HG03159 (cell line): ENCODE measurements around the gene TXNRD3.
"Not testable (repeated sequence)": the region's sequence is repeated elsewhere in the genome, so short reads cannot be mapped to it uniquely, and the experiment has no call there.

ENCODE experiments used
- ATAC-seq: cut with Tn5 transposase; IDR thresholded peaks from one replicate; pipeline ENCODE4 v1.9.1; 2021; ENCODE audit warnings: mild to moderate bottlenecking, moderate library complexity; ENCODE audit not compliant: unreplicated experiment

Gene TXNRD3

DNA sequence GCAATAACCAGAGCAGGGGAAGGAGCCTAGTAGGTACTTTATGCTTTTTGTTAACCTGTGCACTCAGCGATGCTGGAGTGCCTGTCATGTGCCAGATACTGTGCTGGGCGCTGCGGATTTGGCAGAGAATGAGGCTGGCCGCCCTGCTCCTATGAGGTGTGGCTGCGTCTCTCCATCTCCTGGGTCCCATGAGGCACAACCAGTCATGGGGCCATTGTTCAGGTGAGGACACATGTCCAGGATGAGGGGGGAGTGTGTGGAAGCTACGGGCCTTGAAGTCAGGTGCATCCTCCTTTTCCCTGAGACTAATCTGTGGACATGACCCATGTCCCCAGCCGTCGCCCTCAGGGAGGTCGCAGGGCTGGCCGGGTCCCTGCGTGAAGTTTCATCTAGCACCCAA is 963 bp upstream of the TXNRD3 start:
- no peak for ATAC-seq

DNA sequence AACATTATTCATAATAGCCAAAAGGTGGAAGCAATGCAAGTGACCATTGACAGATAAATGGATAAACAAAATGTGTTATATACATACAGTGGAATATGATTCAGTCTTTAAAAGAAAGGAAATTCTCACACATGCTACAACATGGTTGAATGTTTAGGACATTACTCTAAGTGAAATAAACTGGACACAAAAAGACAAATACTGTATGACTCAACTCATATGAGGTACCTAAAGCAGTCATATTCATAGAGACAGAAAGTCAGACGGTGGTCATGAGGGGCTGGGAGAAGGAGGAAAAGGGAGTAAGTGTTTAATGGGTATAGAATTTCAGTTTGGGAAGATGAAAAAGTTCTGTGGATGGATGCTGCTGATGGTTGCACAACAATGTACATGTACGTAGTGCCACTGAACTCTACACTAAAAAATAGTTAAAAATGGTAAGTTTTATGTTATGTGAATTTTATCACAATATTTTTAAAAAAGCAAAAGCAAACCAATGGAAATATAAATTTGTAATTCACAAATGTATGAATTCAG is 5.3 kb downstream of the TXNRD3 start:
- ATAC-seq = no peak

DNA sequence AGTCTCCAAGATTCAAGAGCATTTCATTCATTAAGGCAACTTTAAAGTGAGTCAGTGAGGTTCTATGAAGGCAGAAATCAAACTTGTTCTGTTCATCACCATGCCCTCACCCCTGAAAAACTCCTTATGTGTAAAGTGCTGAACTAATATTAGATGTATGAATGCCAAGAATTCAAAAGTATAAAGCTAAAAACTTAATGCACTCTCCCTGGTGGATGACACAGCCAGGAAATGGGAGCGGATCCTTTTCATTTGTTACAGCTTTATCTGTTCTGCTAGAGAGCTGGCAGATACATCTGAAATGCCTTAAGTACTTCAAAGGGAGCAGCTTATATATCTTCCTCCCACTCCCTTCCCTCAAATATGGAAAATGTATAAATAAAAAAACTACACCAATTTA is 8.2 kb downstream of the TXNRD3 start:
- no peak for ATAC-seq

DNA sequence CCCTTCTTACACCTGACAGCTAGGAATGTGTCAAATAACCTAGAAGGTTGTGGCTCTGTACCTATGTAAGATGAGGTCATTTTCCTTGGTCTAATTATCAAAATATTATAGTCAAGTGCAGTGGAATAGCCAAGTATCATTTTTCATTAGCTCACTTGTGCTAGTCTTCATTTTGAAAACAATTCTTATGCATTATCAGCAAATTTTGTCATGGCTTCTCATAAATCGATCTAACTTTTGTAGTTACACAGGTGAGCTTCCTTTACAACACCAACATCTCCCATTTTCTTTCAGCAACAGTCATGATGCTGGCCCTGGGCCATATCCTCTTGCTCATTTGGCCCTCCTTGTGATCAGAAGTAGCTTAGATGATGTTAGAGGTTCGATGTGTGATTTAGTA is 10.3 kb downstream of the TXNRD3 start:
- ATAC-seq = no peak

DNA sequence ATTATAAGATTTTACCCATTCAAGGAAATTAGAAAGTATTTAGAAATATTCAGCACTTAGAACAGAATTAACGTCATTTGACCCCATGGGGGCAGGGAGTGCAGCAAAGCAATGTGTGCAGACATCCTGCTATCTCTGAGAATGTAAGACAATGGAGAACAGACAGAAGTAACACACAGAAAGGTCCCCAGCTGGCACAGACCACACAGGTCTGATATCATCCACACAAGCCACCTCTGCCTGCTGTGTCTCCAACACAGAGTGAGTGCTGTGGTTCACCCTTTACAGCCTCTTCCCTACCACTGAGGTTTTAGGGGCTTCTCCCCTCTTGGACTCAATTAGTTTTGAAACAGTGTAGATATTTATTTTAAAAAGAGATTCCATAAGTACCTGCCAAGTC is 16.1 kb downstream of the TXNRD3 start:
- no peak for ATAC-seq

DNA sequence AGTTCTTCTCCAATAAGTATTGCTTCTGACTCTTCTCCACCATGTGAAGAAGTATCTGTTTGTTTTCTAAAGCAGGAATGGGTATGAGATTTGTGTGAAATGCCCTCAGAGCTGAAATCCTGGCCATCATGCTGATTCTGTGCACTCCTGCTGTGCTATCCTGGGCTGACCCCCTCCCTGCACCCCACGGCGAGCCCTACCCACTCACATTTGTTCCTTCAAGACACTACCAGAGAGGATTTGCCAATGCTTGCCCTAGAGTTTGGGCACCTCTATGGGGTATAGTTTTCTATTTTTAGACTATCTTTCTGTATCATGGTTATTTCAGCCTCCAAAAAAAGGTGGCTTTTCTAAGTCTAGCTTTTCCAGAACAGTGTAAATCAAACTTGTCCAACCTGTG is 18.5 kb downstream of the TXNRD3 start:
- no peak for ATAC-seq

DNA sequence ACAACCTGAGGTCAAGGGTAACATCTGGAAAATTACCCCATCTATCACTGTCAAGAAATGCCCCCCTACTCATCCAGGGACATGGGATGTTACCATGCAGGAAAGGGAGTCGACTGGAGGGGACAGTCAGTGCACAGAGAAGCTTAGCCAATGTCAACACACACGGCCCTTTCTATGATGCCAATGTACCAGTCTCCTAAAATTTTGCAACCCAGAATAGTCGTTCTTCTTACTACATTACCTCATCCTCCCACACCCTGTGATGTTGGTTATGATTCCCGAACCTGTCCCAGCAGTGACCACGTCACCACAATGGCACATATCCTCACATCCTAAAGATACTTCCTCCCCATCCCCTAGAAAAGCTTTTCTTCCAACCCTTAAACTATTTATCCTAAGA is 20.1 kb downstream of the TXNRD3 start:
- ATAC-seq = no peak

DNA sequence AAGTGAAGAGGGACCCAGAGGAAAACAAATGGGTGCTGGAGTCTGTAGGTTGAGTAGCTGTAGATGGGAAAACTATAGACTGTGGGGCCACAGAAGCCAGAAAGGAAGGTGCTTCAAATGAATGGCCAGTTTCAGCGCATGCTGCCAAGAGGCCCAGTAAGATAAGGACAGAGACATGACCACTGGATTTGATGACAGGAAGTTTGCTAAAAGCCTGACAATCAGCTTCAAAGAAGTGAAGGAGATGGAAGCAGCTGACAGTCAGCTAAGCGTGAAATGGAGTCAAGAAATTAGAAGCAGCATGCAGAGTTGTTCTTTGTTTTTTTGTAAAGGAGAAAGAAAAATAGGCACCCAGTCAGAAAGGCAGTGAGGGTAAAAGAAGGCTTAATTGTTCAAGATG is 24.9 kb downstream of the TXNRD3 start:
- no peak for ATAC-seq

DNA sequence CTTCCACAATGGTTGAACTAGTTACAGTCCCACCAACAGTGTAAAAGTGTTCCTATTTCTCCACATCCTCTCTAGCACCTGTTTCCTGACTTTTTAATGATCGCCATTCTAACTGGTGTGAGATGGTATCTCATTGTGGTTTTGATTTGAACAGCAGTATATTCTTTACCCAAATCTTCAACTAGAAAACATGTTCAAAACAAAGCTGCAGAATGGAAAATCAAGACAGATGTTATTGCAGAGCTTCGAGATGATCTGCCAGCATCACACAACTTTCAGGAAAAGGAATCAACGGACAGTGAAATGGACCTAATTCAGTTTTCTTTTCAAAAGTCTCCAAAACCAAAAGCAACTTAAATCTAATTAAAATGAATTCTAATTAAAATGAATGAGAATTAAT is 29.2 kb downstream of the TXNRD3 start:
- not testable (repeated sequence) for ATAC-seq

DNA sequence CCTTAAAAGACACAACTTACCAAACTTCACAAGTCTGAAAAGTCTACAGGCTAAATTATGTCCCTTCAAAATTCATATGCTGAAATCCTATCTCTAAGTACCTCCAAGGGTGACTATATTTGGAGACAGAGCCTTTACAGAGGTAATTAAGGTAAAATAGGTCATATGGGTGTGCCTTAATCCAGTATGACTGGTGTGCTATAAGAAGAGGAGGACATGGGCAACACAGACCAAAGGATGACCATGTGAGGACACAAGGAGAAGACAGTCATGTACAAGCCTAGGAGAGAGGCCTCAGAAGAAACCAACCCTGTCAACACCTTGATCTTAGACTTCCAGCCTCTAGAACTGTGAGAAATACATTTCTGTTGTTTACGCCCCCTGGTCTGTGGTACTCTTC is 32.2 kb downstream of the TXNRD3 start:
- ATAC-seq = no peak

DNA sequence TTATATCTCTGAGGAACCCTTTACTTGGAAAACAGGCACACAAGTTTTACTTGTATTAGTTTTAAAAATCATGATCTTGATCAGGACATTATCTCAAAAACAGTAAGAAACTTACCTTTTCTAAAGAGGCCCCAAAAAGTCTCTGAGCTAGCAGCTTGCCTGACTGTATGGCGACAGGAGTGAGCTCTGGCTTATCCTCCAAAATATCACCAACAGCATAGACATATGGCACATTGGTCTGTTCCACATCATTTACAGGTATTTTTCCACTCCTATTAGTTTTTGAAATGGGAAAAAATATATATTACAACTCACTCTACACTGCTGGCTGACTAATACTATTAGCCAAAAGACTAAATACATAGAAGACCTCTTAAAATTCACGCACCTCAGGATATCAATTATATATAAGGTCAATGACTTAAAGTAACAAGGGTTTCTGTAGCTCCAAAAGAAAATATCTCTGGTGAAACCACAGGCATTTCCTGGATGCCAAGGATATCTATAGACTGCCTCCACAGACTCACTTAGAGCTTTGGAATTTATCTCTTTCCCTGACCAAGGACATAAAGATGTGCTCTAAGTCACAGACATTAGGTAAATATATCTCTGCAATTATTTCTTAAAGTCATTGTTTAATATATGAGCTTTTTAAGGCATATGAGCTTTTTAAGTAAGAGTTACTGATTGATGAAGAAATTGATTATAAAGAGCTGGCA is 33.1 kb downstream of the TXNRD3 start:
- ATAC-seq = no peak

DNA sequence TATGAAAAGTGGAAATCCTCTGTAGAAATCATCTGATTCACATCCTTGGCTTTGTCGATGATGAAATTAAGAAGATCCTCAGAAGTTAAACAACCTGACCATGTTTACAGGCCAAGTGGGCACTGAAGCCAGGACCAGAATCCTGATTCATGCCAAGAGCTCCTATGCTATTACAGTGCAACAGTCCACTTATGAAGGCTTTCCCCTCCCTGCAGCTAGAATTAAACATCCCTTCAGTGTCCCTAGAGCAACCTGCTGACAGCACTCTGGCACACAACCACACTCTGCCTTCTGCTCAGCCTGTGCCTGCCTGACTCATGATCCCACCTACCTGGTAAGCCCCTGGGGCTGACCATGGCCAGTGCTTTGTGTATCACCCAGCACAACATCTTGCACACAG is 33.8 kb downstream of the TXNRD3 start:
- no peak for ATAC-seq

DNA sequence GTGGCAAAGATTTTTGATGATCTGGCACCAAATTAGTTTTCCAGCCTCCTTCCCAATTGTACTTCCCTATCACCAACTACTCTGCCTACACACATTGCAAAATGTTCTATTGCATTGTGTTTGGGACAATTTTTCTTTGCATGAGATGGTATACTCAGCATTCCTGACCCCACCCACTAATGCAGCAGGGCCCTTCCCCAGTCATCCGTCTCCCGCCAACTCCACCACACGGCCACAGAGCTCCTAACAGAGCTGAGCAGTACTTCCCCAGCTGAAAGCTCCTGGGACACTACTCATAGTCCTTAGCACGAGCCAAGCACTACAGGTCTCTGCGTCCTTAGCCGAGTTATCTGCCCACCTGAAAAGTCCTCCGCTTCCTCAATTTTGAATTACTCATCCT is 34.2 kb downstream of the TXNRD3 start:
- no peak for ATAC-seq

DNA sequence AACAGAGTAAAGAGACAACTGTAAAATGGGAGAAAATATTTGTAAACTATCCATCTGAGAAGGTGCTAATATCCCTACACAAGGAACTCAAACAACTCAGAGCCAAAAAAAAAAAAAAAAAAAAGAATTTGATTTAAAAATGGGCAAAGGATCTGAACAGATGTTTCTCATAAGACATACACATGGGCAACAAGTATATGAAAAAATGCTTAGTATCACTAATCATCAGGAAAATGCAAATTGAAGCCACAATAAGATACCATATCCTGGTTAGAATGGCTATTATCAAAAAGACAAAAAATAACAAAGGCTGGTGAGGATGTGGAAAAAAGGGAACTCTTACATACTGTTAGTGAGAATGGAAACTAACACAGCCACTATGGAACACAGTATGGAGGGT is 36.2 kb downstream of the TXNRD3 start:
- ATAC-seq = no peak

DNA sequence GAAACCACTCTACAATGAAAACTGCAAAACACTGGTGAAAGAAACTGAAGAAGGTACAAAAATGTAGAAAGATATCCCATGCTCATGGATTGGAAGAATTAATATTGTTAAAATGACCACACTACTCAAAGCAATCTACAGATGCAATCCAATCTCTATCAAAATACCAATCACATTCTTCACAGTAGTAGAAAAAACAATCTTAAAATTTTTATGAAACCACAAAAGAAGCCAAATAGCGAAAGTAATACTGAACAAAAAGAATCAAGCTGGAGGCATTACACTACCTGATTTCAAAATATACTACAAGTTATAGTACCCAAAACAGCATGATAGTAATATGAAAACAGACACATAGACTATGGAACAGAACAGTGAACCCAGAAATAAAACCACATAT is 36.9 kb downstream of the TXNRD3 start:
- ATAC-seq = no peak

DNA sequence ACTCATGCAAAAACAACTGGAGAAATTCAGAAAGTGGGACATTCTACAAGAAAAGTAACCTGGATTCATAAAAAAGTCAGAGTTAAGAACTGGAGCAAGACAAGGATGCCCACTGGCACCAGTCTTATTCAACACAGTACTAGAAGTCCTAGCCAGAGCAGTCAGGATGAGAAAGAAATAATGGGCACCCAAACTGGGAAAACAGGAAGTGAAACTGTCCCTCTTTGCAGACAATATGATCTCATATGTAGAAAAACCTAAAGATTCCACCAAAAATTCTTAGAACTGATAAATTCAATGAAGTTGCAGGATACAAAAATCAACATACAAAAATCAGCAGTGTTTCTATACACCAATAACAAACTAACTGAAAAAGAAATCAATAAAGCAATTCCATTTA is 37.4 kb downstream of the TXNRD3 start:
- no peak for ATAC-seq

DNA sequence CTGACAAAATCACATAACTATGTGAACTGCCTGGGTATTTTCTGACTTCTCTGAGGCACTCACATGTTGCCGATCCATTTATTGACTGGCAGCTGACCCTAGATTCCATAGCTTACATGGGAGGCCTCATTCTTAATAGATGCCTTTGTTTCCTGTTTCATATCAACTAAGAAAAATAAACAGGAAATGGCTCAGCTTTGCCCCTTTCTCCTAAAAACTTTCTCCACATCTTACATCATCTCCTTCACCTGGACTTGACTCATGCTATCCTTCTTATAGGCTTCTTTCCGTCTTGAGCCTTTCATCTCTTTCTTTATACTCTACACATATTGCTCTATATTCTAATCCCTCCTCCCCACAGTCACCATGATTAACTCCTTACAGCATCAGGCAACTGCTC is 38.0 kb downstream of the TXNRD3 start:
- no peak for ATAC-seq

DNA sequence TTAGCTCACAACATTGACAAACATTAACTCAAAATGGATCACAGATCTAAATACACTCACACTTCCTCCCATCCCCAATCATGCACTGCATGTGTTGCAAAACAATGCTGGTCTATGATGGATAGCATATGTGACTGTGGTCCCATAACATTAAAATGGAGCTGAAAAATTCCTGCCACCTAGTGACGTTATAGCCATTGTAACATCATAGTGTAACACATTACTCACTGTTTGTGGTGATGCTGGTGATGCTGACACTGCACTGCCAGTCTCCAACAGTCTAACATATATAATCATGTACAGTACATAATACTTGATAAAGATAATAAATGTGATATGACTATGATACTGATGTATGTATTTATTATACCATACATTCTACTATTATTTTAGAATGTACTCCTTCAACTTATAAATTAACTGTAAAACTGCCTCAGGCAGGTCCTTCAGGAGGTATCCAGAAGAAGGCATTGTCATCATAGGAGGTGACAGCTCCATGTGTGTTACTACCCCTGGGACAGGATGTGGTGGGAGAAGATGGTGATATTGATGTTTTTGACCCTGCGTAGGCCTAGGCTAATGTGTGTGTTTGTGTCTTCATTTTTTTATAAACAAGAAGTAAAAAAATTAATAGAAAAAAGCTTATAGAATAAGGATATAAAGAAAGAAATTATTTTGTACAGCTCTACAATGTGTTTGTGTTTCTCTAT is 41.3 kb downstream of the TXNRD3 start:
- no peak for ATAC-seq

DNA sequence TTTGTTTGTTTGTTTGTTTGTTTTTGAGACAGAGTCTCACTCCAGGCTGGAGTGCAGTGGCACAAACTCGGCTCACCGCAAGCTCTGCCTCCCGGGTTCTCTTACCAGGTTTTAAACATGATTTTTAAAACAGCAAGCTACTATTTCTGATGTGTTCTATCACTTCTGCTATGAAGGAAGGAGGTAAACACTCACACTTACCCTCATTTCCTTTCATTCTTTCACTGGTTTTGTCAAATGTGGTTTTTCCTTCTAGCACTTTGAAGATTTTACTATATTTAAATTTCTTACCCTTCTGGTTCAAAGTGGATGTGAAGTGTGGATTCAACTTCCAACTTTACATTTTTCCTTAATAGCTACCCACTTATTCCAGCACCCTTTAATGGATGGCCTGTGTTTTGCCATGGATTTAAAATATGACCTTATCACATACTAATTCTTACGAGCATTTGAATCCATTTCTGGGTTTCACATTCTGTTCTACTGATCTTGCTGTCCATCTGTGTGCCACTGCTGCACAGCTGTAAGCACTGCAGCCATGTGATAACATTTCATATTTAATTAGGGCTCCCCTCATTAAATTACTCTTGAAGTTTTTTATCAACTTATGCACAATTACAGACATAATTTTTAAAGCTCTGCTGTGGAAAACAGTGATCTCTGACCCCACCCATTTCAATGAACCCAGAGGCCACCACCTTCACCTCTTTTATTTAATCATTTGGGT is 42.3 kb downstream of the TXNRD3 start:
- ATAC-seq = no peak

DNA sequence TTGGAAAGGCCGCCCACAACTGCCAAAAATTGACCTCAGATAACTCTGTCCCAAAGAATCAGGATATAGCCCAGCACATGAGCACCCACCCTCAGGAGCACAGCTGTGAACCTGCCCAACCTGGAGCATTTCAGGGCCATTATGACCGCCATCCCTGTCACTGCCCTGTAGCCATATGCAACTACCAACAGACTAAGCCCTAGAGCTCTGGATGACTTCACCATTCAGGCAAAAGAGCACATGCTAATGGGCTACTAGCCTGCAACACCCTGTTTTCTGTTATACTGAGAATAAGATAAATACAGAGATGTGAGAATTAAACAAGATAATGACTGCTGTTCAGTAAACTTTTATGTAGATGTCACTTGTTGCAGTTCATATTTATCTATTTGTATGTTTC is 45.0 kb downstream of the TXNRD3 start:
- ATAC-seq = no peak

DNA sequence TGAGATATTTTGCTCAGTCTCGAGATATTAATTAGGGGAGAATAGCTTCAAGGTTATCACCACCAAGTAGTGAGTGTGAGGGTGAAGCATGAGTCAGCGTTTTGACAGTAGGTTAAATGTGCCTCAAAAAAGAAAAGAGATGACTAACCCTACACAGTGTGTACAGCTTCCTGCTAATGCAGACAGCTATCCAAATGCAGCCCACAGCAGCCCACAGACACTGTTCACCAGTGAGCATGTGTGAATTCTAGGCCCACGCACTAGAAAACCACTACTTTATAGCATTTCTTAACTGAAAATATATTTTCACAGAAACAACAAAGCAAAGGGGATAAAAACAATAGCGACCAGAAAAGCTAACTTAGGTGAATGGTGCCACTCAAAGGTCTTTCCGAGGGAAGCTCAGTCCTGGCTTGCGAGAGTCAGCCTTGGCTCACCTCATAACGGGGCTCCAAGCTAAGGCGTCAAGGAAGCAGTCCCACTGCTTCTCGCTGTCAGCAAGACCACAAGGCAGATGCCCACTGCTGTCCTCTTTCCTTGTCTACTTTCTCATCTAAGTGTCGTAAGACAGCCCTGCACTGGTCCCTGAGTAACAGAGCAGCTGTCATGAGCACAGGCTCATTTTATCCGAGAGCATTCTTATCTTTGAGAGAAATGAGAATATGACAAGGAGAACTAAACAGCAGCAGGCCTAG is 47.6 kb downstream of the TXNRD3 start:
- no peak for ATAC-seq
